HG02973 (cell line): ENCODE data around the gene NTSR1.

Experiments used
- ATAC-seq: cut with Tn5 transposase; IDR thresholded peaks from one replicate; pipeline ENCODE4 v1.9.1; 2021; ENCODE audit warnings: moderate library complexity; ENCODE audit not compliant: unreplicated experiment

Gene NTSR1

GRCh38 chr20:62752671-62753501, 44.2 kb downstream of the NTSR1 start:
- no peak for ATAC-seq

GRCh38 chr20:62753626-62754025, 45.0 kb downstream of the NTSR1 start:
- no peak for ATAC-seq

DNA sequence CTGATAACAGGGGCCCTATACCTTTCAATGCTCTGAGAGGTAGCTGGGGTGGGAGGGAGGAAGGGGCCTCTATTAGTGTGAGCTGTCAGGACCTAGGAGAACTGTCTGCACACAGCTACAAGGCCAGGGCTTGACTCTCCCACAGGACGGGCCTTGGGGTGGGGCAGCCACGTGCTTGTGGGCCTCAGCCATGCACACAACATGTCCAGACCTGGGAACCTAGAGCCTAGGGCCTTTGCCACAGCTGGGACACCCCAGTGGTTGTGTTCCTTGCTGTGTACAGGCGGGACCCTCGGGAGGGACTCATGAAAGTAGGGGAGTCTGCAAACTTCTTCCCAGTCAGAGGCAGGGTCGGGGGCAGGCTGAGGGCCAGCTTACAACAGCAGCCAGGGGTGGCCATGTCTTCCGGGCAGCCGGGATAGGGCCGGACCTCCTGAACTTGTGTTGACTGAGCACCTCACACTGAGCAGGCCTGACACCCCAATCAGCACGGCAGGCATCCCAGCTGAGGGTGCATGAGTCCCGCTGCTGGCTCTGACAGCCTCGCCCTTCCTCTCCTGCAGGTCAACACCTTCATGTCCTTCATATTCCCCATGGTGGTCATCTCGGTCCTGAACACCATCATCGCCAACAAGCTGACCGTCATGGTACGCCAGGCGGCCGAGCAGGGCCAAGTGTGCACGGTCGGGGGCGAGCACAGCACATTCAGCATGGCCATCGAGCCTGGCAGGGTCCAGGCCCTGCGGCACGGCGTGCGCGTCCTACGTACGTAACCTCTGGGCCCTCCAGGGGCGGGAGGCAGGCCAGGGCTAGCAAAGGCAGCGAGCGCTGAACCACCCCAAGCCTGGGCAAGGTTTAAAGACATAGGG, 45.7 kb downstream of the NTSR1 start:
- ATAC-seq: no peak

- no peak for ATAC-seq
These were observed 46.3 kb downstream of the NTSR1 start for GRCh38 chr20:62754991-62755356.

GRCh38 chr20:62755817-62756724, 47.4 kb downstream of the NTSR1 start:
- no peak for ATAC-seq

- no peak for ATAC-seq
These were observed 49.7 kb downstream of the NTSR1 start for GRCh38 chr20:62758226-62758912.

DNA sequence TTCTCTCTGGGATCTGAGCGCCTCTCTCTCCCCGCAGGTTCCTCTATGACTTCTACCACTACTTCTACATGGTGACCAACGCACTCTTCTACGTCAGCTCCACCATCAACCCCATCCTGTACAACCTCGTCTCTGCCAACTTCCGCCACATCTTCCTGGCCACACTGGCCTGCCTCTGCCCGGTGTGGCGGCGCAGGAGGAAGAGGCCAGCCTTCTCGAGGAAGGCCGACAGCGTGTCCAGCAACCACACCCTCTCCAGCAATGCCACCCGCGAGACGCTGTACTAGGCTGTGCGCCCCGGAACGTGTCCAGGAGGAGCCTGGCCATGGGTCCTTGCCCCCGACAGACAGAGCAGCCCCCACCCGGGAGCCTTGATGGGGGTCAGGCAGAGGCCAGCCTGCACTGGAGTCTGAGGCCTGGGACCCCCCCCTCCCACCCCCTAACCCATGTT, 51.4 kb downstream of the NTSR1 start:
- ATAC-seq: no peak

GRCh38 chr20:62760471-62760855, 51.8 kb downstream of the NTSR1 start:
- no peak for ATAC-seq

DNA sequence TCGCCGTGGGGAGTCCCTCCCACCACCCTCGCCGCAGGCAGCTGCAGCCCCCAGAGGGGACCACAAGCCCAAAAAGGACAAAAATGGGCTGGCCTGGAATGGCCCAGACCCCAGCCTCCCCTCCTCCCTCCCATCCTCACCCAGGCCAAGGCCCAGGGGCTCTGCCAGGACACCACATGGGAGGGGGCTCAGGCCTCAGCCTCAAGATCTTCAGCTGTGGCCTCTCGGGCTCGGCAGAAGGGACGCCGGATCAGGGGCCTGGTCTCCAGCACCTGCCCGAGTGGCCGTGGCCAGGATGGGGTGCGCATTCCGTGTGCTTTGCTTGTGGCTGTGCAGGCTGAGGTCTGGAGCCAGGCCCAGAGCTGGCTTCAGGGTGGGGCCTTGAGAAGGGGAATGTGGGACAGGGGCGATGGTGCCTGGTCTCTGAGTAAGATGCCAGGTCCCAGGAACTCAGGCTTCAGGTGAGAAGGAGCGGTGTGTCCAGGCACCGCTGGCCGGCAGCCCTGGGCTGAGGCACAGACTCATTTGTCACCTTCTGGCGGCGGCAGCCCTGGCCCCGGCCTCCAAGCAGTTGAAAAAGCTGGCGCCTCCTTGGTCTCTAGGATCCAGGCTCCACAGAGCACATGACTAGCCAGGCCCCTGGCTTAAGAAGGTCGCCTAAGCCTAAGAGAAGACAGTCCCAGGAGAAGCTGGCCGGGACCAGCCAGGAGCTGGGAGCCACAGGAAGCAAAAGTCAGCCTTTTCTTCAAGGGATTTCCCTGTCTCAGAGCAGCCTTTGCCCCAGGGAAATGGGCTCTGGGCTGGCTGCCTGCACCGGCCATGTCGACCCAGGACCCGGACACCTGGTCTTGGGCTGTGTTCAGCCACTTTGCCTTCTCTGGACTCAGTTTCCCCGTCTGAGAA, 52.5 kb downstream of the NTSR1 start:
- no peak for ATAC-seq

DNA sequence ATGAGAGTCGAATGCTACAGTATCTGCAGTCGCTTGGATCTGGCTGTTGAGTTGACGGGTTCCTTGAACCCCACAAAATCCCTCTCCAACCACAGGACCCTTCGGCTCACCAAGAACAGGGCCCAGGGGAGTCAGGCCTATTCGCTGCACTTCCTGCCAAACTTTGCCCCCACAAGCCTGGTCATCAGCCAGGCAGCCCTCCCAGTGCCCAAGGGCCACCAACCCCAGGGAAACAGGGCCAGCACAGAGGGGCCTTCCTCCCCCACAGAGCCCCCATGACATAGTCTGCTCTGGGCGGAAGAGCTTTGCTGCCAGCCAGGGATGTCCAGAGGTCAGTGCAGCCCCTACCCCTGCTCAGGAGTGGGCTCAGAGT, 53.1 kb downstream of the NTSR1 start:
- no peak for ATAC-seq

DNA sequence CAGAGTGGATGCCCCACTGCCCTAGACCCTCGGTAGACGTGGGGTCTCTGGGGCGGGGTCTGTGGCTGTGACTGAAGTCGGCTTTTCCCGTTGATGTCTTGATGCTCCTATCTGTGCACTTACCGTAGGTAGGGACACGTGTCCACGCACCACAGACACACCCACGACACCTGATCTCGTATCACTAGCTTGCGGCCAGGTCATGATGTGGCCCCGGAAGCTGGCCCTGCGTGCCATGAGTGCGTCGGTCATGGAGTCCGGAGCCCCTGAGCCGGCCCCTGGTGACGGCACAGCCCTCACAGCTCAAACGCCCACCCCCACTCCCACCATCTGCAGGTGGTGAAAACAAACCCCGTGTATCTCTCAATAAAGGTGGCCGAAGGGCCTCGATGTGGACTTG, 53.7 kb downstream of the NTSR1 start:
- ATAC-seq: no peak

- no peak for ATAC-seq
These were observed 54.2 kb downstream of the NTSR1 start for GRCh38 chr20:62762801-62763368.

DNA sequence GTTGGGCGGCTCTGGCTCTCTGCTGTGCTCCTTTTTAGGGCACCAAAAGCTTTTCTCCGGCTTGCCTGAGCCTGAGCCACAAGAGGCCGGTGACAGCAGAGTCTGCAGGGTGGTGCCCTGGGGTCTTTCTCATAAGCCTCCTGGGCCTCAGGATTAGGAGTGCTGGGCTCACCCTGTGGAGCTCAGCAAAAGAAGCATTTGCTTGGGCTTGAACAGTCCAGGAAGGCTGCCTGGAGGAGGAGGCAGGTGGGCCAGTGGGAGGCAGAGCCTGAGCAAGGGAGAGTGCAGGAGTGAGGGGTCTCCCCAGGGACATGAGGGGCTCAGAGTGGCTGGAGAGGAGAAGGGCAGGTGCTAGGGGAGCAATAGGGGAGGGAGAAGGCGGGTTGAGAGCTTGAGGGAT, 54.8 kb downstream of the NTSR1 start:
- no peak for ATAC-seq

DNA sequence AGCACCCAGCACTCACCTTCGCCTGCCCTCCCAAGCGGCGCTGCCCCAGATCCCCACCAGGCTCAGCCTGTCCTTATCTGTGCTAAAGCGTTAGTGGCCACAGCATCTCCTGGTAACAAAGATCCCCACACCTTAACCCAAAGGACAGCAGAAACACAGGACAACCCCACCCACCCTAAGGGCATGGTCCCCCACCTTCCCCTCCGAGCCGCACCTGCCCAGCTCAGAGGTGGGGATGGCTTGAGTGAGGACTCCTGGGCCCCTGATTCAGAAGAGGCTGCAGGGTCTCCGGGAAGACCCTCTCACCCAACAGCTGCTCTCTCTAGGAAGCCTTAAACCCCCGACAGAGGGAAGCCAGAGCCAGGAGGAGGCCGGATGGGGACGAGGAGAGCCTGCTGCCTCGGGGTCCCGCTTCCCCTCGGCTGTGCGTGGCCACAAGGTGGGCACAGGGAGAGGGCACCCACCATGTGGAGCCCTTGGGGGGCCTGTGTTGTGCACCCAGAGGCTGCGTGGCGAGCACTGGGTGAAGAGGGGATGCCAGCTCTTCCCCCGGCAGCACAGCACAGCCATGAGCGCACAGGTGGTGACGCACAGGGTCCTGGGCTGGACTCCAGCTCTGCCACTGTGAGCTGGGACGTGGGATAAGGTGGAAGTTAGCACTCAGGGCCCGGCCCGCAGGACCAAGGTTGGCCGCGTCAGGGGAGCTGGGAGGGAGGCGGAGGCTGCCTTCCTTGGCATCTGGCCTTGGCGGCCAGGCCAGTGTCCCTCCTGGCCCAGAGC, 55.7 kb downstream of the NTSR1 start:
- ATAC-seq: no peak

DNA sequence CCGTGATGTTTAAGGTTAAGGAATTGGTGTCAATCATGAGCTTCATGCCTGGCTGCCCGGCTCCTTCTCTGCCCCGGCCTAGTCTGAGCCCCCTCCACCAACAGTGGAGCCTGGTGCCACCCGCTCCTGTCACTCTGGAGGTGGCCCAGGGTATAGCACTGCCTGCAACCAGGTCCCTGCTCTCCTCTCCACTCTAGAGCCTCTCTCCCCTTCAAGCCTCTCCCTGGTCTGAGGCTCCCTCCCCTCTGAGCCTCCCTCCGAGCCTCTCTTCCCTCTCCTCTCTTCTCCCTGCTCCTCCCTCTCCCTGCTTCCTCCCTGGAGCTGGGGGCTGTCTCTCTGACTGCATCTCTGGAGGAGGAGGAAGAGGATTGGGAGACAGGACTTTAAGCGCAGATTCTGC, 56.4 kb downstream of the NTSR1 start:
- ATAC-seq: no peak

GRCh38 chr20:62765432-62766070, 56.9 kb downstream of the NTSR1 start:
- no peak for ATAC-seq

GRCh38 chr20:62766071-62766450, 57.4 kb downstream of the NTSR1 start:
- ATAC-seq: no peak

DNA sequence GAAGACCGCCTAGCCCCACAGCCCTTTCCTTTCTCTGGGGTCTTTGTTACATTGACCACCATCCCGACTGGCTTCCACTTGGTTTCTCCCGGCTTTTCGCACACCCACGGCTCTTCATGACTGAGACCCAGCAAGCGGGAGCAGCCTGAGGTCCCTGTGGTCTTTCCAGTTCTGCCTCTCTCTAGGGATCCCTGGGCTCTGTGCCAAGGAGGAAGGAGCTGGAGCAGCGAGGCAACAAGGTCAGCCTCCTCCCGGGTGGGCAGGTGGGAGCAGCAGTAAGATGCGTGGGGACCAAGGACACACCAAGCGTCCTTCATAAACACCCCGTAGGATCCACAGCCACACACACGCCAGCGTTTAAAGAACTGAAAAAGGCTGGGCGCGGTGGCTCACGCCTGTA, 58.1 kb downstream of the NTSR1 start:
- ATAC-seq: no peak
